Keratinocyte (primary cell): ENCODE results near the gene FRA10AC1. TPM values are rescaled to one million over a fixed set of nuclear protein-coding genes. Genes with fewer than 3 reads are reported as not detected.

ENCODE experiments used
- DNase-seq: peaks from one replicate; pipeline ENCODE4 v3.0.0-alpha.2; 2011; ENCODE audit warnings: low read depth, missing footprints, low spot score
- FAIRE-seq: peaks from 2 replicates; lab custom pipeline; 2011; peaks lifted over from hg19 to GRCh38; lab: Jason Lieb, UNC
- H2AFZ ChIP-seq: 2 replicates; pipeline ENCODE4 v1.6.0; 2012; ENCODE audit warnings: low read length, control low read depth, inconsistent platforms; ENCODE audit not compliant: control insufficient read depth
- H3K27ac ChIP-seq: 2 replicates; pipeline ENCODE4 v1.5.1; 2011; ENCODE audit warnings: low read length; ENCODE audit not compliant: control insufficient read depth, insufficient read depth
- H3K27me3 ChIP-seq: 3 replicates; pipeline ENCODE4 v1.6.0; 2011; ENCODE audit warnings: low read length; ENCODE audit not compliant: control insufficient read depth, insufficient read depth; ENCODE audit errors: extremely low read depth
- H3K36me3 ChIP-seq, 2 experiments: 2 replicates in 1 of 2; 3 replicates in 1 of 2; pipeline ENCODE4 v1.5.1; 2011; ENCODE audit warnings: low read length in 2 of 2, mild to moderate bottlenecking in 1 of 2; ENCODE audit not compliant: control insufficient read depth in 2 of 2, insufficient read depth in 2 of 2; ENCODE audit errors: extremely low read depth in 1 of 2
- H3K4me1 ChIP-seq: 3 replicates; pipeline ENCODE4 v1.5.1; 2011; ENCODE audit warnings: low read length; ENCODE audit not compliant: control insufficient read depth, insufficient read depth; ENCODE audit errors: extremely low read depth
- H3K4me2 ChIP-seq: 3 replicates; pipeline ENCODE4 v1.6.0; 2011; ENCODE audit warnings: low read depth, low read length; ENCODE audit not compliant: control insufficient read depth, insufficient read depth; ENCODE audit errors: extremely low read depth
- H3K4me3 ChIP-seq, 3 experiments: fragments of 200-600 bp in 1 of 3; sonication (generic) in 1 of 3; 2 replicates in 2 of 3; 3 replicates in 1 of 3; pipeline ENCODE4 v1.5.1; 2011 to 2016; ENCODE audit warnings: low read length in 3 of 3, mild to moderate bottlenecking in 3 of 3, control low read depth in 2 of 3, inconsistent platforms in 1 of 3, low read depth in 1 of 3, mixed read lengths in 1 of 3, mixed run types in 1 of 3, moderate library complexity in 1 of 3; ENCODE audit not compliant: control insufficient read depth in 2 of 3, insufficient read depth in 2 of 3; ENCODE audit errors: extremely low read depth in 1 of 3
- H3K79me2 ChIP-seq: 2 replicates; pipeline ENCODE4 v1.6.0; 2012; ENCODE audit warnings: low read length; ENCODE audit not compliant: control insufficient read depth, insufficient read depth
- H3K9ac ChIP-seq: 3 replicates; pipeline ENCODE4 v1.6.0; 2011; ENCODE audit warnings: low read length; ENCODE audit not compliant: control insufficient read depth, insufficient read depth; ENCODE audit errors: extremely low read depth
- H3K9me1 ChIP-seq: 3 replicates; pipeline ENCODE4 v1.6.0; 2011; ENCODE audit warnings: low read length; ENCODE audit not compliant: control insufficient read depth, insufficient read depth; ENCODE audit errors: extremely low read depth
- H3K9me3 ChIP-seq: 2 replicates; pipeline ENCODE4 v1.5.1; 2012; ENCODE audit warnings: low read depth, low read length; ENCODE audit not compliant: control insufficient read depth
- H4K20me1 ChIP-seq: 3 replicates; pipeline ENCODE4 v1.6.0; 2011; ENCODE audit warnings: low read length; ENCODE audit not compliant: control insufficient read depth, insufficient read depth; ENCODE audit errors: extremely low read depth
- CTCF ChIP-seq, 3 experiments: IDR thresholded peaks in 1 of 3; conservative IDR thresholded peaks in 1 of 3; optimal IDR thresholded peaks in 1 of 3; 2 replicates in 2 of 3; 3 replicates in 1 of 3; pipeline versions ENCODE3 to v1.5.1; 2011; ENCODE audit warnings: low read length in 3 of 3, mild to moderate bottlenecking in 3 of 3, moderate library complexity in 2 of 3, control low read depth in 1 of 3, inconsistent platforms in 1 of 3; ENCODE audit not compliant: insufficient read depth in 2 of 3; ENCODE audit errors: extremely low read depth in 1 of 3
- EZH2 ChIP-seq: IDR thresholded peaks from one replicate; pipeline ENCODE4 v1.6.1; 2012; ENCODE audit warnings: inconsistent platforms, mild to moderate bottlenecking, low read length, moderate library complexity
- dilution Hi-C: fragments of 300-500 bp; cut with MboI; formaldehyde crosslinking; loops from one replicate; pipeline ENCODE4 v1.7.0; 2020; ENCODE audit warnings: low sequenced_read_pairs; ENCODE audit not compliant: extremely low pct_ligation_motif_present
- polyA plus RNA-seq, 5 experiments: library from polyadenylated mRNA; depleted of rRNA in 3 of 5; stranded (reverse) in 3 of 5; stranded (forward) in 1 of 5; unstranded in 1 of 5; fragments of >200 nt; gene quantifications; 1 replicate in 1 of 5; 2 replicates in 3 of 5; 3 replicates in 1 of 5; pipeline versions ENCODE4 v1.2.1 to v1.2.3, GENCODE V29; 2011 to 2012; ENCODE audit warnings: missing spikeins in 2 of 5, low read depth in 1 of 5, low replicate concordance in 1 of 5

Gene FRA10AC1
- polyA plus RNA-seq, 1 donor (not counting 4 experiments of a cell fraction or from before 2014, with no cell fraction given): 12.8 TPM

- no peak overlapping the region for H3K4me2 ChIP-seq
- FAIRE-seq: no peak
- no peaks in the 10 kb centered on the region for H3K79me2 ChIP-seq
- DNase-seq: no peak
- H3K9me3 ChIP-seq: no peaks in the 10 kb centered on the region
- H3K36me3 ChIP-seq: peaks cover 0 to 6% of the 10 kb centered on the region in 2 experiments
- no peak overlapping the region for H3K9ac ChIP-seq
- no peak overlapping the region for H3K27ac ChIP-seq
- H3K4me1 ChIP-seq: no peaks in the 10 kb centered on the region
- dilution Hi-C loops: no loop called here
- H2AFZ ChIP-seq: no peak overlapping the region
- no peaks in the 10 kb centered on the region for H3K27me3 ChIP-seq
- H3K4me3 ChIP-seq: no peak overlapping the region
- no peak for TF ChIP-seq EZH2
- no peak for TF ChIP-seq CTCF (optimal IDR thresholded peaks at IDR 0.05 in 1 of 3, IDR thresholded peaks at IDR 0.05 in 1 of 3, conservative IDR thresholded peaks at IDR 0.05 in 1 of 3; ENCODE audit: extremely low read depth in 1 of 3, insufficient read depth in 2 of 3, low read length in 3 of 3)
- H4K20me1 ChIP-seq: no peaks in the 10 kb centered on the region
- H3K9me1 ChIP-seq: no peaks in the 10 kb centered on the region
Observed at GRCh38 chr10:93667795-93668194, 34.6 kb downstream of the FRA10AC1 start.

GRCh38 chr10:93666030-93666429, 36.4 kb downstream of the FRA10AC1 start:
- no peaks in the 10 kb centered on the region for H3K9me3 ChIP-seq
- no peaks in the 10 kb centered on the region for H3K9me1 ChIP-seq
- dilution Hi-C loops: no loop called here
- H3K27me3 ChIP-seq: no peaks in the 10 kb centered on the region
- no peaks in the 10 kb centered on the region for H4K20me1 ChIP-seq
- no peak overlapping the region for H2AFZ ChIP-seq
- TF ChIP-seq CTCF (optimal IDR thresholded peaks at IDR 0.05 in 1 of 3, IDR thresholded peaks at IDR 0.05 in 1 of 3, conservative IDR thresholded peaks at IDR 0.05 in 1 of 3; ENCODE audit: extremely low read depth in 1 of 3, insufficient read depth in 2 of 3, low read length in 3 of 3): no peak
- no peak for TF ChIP-seq EZH2
- no peak overlapping the region for H3K4me3 ChIP-seq
- H3K27ac ChIP-seq: no peak overlapping the region
- peaks cover 0 to 5% of the 10 kb centered on the region in 2 experiments for H3K36me3 ChIP-seq
- no peaks in the 10 kb centered on the region for H3K79me2 ChIP-seq
- no peak overlapping the region for H3K9ac ChIP-seq
- H3K4me1 ChIP-seq: no peaks in the 10 kb centered on the region
- no peak for DNase-seq
- H3K4me2 ChIP-seq: no peak overlapping the region
- no peak for FAIRE-seq
